ENCODE results near the gene NHSL2.

NHSL2 gene

DNA sequence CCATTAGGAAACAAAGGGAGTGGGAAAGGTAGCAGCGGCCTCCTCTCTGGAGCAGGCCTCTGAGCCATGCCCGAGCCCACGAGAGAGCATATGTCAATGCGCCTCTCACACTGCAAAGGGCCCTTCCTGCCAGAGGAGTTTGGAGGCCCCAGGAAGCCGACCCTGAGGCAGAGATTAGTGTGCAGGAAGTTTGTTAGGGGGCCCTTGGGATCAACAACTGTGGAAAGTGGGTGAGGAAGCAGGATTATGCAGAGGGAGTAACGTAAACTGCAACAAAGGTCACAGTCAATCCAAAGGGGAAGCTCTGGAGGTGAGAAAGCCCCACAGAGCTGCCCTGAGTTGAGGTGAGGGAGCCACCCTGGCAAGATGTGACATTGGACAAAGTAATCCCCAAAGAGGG is 203.7 kb downstream of the NHSL2 start:
- DNase-seq = no peak

DNA sequence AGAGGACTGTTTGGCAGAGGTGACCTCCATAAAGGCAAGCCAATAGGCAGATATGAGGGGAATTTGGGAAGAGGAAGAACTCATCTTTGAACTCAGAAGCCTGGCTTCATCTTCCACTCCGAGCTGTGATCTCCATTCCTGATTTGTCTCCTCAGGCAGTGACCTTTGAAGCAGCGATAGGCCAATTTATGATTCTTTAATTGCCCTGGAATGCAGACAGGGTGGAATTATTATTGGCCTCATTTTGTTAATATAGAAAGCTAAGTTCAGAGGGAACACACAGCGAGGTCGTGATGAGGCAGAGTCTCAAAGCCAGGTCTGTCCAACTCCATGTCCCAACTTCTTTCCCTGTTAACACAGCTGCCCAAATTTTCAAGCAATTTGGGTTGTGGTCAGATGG is 204.2 kb downstream of the NHSL2 start:
- DNase-seq = no peak

DNA sequence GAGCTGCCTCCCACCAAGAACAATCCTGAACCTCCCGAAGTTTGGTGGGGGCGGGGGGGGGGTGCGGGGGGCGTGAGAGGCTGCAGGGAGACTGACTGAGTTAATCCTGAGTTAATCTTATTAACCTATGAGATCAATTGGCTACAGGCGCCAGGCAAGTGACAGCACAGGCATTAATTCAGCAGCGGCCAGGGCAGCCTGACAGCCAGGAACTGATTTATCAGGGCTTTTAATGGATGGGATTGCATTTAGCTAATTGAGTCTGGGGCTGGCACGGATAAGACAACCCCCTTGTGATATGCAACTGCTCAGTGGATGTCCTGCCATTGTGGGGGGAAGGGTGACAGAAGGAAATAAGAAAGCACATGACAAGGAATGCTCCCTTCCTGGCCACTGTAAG is 204.7 kb downstream of the NHSL2 start:
- no peak for DNase-seq

GRCh38 chrX:72117636-72118210 is 207.1 kb downstream of the NHSL2 start:
- DNase-seq = no peak

DNA sequence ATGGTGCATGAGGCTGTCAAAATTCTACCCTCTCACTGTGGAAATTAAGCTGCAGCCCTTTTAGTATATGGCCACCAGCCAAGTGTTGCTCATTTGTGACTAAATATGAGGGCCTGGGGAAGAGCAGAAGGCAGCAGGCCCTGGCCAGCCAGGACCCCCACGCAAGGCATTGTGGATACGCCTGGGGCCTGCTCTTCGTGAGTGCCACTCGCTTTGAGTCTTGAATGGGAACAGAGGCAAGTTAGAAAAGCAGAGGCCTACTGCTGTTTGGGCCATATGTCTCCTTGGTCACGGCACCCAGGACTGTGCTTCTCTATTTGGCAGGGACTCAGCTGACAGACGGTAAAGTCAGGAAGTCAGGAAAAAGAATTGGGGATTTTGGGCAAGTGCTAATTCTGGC is 210.2 kb downstream of the NHSL2 start:
- DNase-seq = peak; percentile 1 to 10

GRCh38 chrX:72121383-72121782 is 210.7 kb downstream of the NHSL2 start:
- DNase-seq = peak; percentile 1 to 80

DNA sequence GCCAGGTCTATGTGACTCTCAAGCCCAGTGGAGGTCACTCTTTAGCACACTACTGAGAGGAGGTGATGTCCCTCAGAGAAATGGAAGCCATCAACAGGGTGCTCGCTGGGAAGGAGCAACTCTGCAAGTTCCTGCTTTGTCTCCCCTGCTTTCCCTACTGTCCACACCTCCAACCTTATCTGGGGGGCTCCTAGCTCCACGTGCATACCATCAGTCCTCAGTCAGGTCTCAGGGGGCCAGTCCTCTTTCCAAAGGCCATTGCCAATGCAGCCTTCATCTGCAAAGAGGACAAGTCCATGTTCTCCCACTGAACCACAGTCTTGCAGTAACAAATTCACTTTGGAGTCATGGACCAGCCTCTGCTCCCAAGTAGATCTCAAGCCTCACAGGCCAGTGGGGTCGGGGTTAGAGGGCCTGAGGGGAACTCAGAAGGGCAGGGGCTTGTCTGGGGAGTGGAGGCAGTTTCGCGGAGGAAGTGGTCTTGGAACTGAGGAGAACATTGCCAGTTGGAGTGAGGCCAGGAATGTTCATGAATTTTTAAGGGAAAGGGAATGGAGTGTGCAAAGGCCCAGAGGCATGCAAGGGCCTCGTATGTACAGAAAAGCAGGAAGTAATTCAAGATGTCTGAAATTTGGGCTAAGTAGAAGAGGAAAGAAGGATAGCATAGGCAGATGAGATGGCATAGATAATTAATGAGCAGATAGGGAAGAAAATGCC is 212.1 kb downstream of the NHSL2 start:
- no peak for DNase-seq

DNA sequence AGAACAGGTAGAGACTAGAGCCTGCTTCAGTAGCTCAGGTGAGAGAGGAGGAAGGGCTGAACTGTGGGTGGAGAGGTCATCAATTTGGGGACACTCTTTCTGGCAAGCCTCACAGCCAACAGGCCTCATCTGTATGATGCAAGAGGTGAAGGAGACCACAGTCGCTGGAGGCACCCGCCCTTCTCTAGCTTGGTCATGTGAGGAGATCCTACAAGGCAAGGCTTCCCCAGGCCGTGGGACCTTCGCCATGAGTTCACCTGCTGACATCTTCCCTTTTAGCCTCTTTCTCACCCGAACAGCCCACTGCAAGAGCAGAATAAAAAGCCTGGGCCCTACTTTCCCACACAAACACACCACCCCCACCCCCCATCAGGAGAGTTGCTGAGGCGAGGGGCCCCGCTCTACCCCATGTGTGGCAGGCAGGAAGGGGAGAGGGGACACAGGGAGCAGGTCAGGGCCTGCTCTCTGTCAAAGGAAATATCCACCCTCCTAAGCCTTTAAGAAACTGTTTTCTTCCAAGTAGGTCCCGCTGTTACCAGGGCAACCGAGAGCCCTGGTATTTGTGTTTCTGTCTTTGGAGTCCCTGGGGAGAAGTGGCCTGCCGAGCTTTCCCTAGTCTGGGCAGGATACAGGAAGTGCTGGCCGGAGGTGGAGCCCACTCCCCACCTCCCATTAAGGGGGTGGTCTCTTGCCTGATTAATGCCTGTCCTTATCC is 213.0 kb downstream of the NHSL2 start:
- DNase-seq = peak in 1 of 2 donors; percentile 4

GRCh38 chrX:72124540-72125201 is 214.0 kb downstream of the NHSL2 start:
- DNase-seq = no peak

DNA sequence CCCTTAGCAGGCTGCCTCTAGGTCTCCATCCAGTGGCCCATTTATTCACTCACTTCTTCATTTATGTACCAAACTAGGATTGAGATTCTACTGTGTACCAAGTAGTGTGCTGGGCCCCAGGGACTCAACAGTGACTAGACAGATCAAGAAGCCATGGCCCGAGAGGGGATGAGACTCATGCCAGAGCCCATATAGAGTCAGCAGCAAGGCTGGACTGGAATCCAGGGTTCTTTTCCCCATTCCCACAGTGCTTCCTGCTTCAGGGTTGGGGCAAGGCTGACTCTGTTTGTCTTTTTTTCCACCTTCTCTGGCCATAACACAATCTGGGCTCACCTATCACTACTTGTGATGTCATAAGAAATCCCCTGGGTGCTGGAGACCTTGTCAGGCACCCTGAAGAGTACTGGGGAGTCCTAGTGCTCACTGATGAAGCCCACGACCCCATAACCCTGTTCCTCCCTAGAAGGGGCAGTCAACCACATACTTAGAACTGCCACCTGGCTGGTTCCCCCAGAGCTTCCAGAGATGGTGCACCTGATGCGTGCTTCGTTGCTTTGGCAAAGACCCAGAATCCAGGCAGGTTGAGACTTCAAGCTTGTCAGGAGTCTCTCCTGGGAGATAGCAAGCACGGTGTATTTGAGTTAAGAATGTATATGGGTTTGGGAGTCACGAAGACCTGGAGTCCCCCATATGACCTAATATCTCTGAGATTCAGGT is 214.8 kb downstream of the NHSL2 start:
- no peak for DNase-seq

DNA sequence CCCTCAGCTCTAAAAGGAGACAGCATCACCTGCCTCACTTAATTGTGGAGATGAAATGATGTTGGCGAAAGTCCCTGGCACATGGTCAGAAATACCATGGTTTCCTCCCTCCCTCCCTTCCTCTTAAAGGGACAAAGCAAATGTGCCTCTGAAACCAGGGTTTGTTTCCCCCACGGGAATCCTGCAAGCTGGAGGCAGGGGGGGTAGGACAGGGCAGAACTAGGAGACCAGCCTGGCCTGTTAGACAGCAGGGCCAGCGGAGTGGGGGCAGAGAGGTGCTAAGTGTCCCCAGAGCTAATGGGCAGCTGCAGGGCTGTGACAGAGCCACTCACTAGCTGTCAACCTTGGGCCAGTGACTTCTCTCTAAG is 215.4 kb downstream of the NHSL2 start:
- DNase-seq = no peak

DNA sequence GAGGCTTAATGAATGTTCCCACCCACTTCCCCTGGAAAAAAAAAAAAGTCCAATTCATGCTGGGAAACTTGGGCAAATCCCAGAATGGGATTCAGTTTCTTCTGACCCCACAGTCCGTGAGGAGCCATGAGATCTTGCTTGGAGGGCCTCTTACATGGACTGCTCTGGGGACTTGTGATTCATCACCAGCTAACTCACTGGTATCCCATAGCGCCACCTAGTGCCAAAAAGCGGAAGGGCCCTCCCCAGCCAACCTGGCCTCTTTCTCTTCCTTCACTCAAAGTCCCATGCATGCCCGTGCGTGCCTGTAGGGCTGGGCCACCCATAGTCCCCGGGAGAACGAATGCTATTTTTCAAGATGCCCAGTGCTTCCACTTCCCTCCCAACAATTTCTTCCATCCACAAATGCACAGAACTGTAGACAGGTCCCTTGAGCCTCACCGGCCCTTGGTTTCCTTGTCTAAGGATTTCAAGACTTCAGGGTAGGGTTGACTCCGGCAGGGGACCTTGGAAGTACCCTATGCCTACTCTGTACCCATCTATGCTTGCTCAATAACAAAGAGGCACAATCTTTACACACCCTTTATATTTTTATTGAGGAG is 216.0 kb downstream of the NHSL2 start:
- peak; percentile 53 to 60 for DNase-seq

DNA sequence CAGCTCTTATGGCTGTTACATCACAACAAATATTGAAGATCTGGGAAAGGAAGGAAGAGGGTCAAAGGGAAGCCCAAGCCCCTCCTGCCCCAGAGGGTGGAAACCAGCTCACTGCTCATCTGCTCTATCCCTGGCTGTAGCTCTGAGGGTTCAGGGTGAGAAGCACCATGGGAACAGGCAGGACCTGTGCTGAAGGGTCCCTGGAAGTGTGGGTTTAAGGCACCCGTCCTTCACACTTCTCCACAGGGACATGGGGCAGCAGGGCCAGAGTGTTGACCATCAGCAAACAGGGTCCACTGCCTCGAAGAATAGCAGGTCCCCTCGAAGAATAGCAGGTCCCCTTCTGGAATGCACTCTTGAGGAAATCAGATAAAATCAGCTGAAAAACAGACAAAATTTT is 216.7 kb downstream of the NHSL2 start:
- no peak for DNase-seq

GRCh38 chrX:72128183-72128834 is 217.7 kb downstream of the NHSL2 start:
- DNase-seq = no peak

DNA sequence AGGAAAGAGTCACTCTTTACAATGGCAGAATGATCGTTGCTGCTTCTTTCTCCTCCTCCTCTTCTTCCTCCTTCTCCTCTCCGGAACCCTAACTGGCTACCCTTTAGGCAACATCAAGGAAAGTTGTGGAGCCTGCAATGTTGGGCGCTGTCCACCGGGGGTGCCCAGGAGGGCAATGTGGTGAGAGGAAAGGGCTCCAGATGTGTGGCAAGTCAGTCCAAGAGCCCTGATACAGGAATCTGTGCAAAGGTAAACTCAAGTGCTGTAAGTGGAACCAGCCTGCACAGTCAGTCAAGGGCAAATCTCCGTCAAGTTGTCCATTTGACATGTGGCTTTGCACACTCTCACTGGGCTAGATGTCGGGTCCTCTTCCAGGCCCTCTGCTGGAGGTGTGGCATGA is 218.2 kb downstream of the NHSL2 start:
- peak in 1 of 2 donors; percentile 1 for DNase-seq

GRCh38 chrX:72129661-72130060 is 219.0 kb downstream of the NHSL2 start:
- no peak for DNase-seq

GRCh38 chrX:72130156-72130761 is 219.6 kb downstream of the NHSL2 start:
- no peak for DNase-seq

DNA sequence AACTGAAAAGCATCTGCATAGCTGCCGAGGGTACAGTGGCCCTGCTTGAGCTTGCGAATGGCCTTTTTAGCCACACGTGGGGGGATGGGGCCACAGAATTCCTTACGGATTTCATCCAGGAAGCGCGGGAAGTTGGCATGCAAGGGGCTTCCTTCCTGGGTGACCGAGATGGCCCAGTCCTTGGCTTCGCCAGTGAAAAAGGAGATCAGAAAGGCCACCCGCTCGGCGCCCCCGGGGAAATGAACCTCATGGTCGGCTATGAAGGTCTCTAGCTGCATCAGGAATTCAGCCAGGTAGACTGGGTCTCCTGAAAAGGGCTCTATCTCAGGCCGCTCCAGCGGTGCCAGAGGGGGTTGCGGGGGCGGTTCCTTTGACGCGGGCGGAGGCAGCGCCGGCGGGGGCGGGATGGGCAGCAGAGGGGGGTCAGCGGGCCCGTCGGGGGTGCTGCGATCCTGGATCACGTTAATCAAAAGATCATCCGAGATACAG is 220.2 kb downstream of the NHSL2 start:
- DNase-seq = no peak

- peak; percentile 19 to 50 for DNase-seq
These were observed 221.0 kb downstream of the NHSL2 start, which contains the start of gene RTL5 for GRCh38 chrX:72131317-72132294. RTL5 (minus strand) TSS chrX:72131915.

GRCh38 chrX:72132456-72132855 is 221.8 kb downstream of the NHSL2 start:
- no peak for DNase-seq

All from bone marrow (tissue), 2 donors.